Loucy (cell line): Measurements from ENCODE around the gene WNT5A.

ENCODE experiments used
- EZH2phosphoT487 ChIP-seq: fragments of 200-600 bp; IDR thresholded peaks from 2 replicates; pipeline ENCODE4 v1.6.1; 2018; ENCODE audit warnings: antibody characterized with exemption, mild to moderate bottlenecking, moderate library complexity, borderline replicate concordance
- TF ChIP-seq, protein P1 (sequence below): fragments of 200-600 bp; sonication (generic); conservative IDR thresholded peaks from 2 replicates; pipeline ENCODE4 v1.5.1; 2014; ENCODE audit warnings: mild to moderate bottlenecking, antibody characterized with exemption, low read length

GRCh38 chr3:55484801-55485791 lies 2.0 kb downstream of the WNT5A start:
- TF ChIP-seq, protein P1, sequence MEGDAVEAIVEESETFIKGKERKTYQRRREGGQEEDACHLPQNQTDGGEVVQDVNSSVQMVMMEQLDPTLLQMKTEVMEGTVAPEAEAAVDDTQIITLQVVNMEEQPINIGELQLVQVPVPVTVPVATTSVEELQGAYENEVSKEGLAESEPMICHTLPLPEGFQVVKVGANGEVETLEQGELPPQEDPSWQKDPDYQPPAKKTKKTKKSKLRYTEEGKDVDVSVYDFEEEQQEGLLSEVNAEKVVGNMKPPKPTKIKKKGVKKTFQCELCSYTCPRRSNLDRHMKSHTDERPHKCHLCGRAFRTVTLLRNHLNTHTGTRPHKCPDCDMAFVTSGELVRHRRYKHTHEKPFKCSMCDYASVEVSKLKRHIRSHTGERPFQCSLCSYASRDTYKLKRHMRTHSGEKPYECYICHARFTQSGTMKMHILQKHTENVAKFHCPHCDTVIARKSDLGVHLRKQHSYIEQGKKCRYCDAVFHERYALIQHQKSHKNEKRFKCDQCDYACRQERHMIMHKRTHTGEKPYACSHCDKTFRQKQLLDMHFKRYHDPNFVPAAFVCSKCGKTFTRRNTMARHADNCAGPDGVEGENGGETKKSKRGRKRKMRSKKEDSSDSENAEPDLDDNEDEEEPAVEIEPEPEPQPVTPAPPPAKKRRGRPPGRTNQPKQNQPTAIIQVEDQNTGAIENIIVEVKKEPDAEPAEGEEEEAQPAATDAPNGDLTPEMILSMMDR: peak; percentile 34
- no peak for TF ChIP-seq EZH2phosphoT487
